ENCODE data around the gene ZDHHC8. TPM values are rescaled to one million over a fixed set of nuclear protein-coding genes. Genes with fewer than 3 reads are reported as not detected.

Gene ZDHHC8
- polyA plus RNA-seq, 1 experiment, result 13.5 TPM

- ChIA-PET POLR2A (no interaction called here), CTCF (no interaction called here)
- Histone ChIP-seq H3K4me3 (ENCODE audit: low read depth, low read length) (no peak overlapping the region), H3K9me3 (ENCODE audit: control insufficient read depth, insufficient read depth, low read length) (no peaks in the 10 kb centered on the region; the same call in 1 of the 2 replicates), H3K27me3 (ENCODE audit: control insufficient read depth, insufficient read depth, low read length) (no peaks in the 10 kb centered on the region), H3K27ac (ENCODE audit: low read depth, low read length) (no peak overlapping the region)
- no peak for DNase-seq (ENCODE audit: low read depth, low spot score)
- TF ChIP-seq CTCF (IDR thresholded peaks at IDR 0.05; ENCODE audit: low read depth, low read length), result no peak
Observed at GRCh38 chr22:20107951-20108756, 23.4 kb upstream of the ZDHHC8 start.

- Histone ChIP-seq H3K4me3 (ENCODE audit: low read depth, low read length) (no peak overlapping the region), H3K27ac (ENCODE audit: low read depth, low read length) (no peak overlapping the region), H3K27me3 (ENCODE audit: control insufficient read depth, insufficient read depth, low read length) (no peaks in the 10 kb centered on the region), H3K9me3 (ENCODE audit: control insufficient read depth, insufficient read depth, low read length) (no peaks in the 10 kb centered on the region; the same call in 1 of the 2 replicates)
- ChIA-PET POLR2A (no interaction called here), CTCF (no interaction called here)
- no peak for TF ChIP-seq CTCF (IDR thresholded peaks at IDR 0.05; ENCODE audit: low read depth, low read length)
- no peak for DNase-seq (ENCODE audit: low read depth, low spot score)
Observed at GRCh38 chr22:20108757-20109230, 22.8 kb upstream of the ZDHHC8 start.

- no peaks in the 10 kb centered on the region; the same call in 1 of the 2 replicates for H3K9me3 ChIP-seq (ENCODE audit: control insufficient read depth, insufficient read depth, low read length)
- H3K27me3 ChIP-seq (ENCODE audit: control insufficient read depth, insufficient read depth, low read length), result no peaks in the 10 kb centered on the region
- H3K27ac ChIP-seq (ENCODE audit: low read depth, low read length), result peak overlapping the region; percentile 11
- H3K4me3 ChIP-seq (ENCODE audit: low read depth, low read length), result no peak overlapping the region
- ChIA-PET CTCF (no interaction called here), POLR2A (no interaction called here)
- DNase-seq (ENCODE audit: low read depth, low spot score), result no peak
- no peak for TF ChIP-seq CTCF (IDR thresholded peaks at IDR 0.05; ENCODE audit: low read depth, low read length)
Observed at GRCh38 chr22:20109411-20110358, 21.9 kb upstream of the ZDHHC8 start.

GRCh38 chr22:20110359-20110985, 21.1 kb upstream of the ZDHHC8 start:
- Histone ChIP-seq H3K4me3 (ENCODE audit: low read depth, low read length) (no peak overlapping the region), H3K27ac (ENCODE audit: low read depth, low read length) (peak overlapping the region; percentile 11), H3K9me3 (ENCODE audit: control insufficient read depth, insufficient read depth, low read length) (no peaks in the 10 kb centered on the region; the same call in 1 of the 2 replicates), H3K27me3 (ENCODE audit: control insufficient read depth, insufficient read depth, low read length) (no peaks in the 10 kb centered on the region)
- DNase-seq (ENCODE audit: low read depth, low spot score), result no peak
- ChIA-PET CTCF (interaction anchor here (1.0 kb wide), 1 partner anchor 20 kb away, joined by 3 read pairs; no protein-coding TSS in a partner anchor), POLR2A (no interaction called here)
- TF ChIP-seq CTCF (IDR thresholded peaks at IDR 0.05; ENCODE audit: low read depth, low read length), result no peak

All from AG04450 (cell line).